ENCODE results near the gene RPL12. TPM values are rescaled to one million over a fixed set of nuclear protein-coding genes. Genes with fewer than 3 reads are reported as not detected.

Gene RPL12
- total and polyA plus RNA-seq, 9 of the 15 experiments (the other 6 are each of a cell fraction or from before 2014, with no cell fraction given), result 1,614 to 4,558 (median 2,531) TPM

- Histone ChIP-seq H4K20me1 (replicated peaks; ENCODE audit: control insufficient read depth, insufficient read depth, low read length) (0 out of 2 replicates have a peak, but pooled peaks cover 4% of the 10 kb centered on the region), H3K9me1 (ENCODE audit: control insufficient read depth, insufficient read depth, low read length) (no peaks in the 10 kb centered on the region), H3K9me3 (replicated peaks; ENCODE audit: control insufficient read depth, insufficient read depth, low read depth, low read length) (no peaks in the 10 kb centered on the region), H3K9ac (ENCODE audit: insufficient read depth in 1 of 2, low read depth in 2 of 2, low read length in 2 of 2) (no peak overlapping the region), H3K27ac (ENCODE audit: extremely low read depth, low read depth, low read length) (no peak overlapping the region), H3K27me3 (ENCODE audit: control insufficient read depth in 2 of 2, insufficient read depth in 2 of 2, low read length in 2 of 2) (no peaks in the 10 kb centered on the region), H2AFZ (ENCODE audit: low read depth, low read length) (no peak overlapping the region), H3K4me1 (replicated peaks in 1 of 2; ENCODE audit: control insufficient read depth in 2 of 2, insufficient read depth in 2 of 2, low read length in 2 of 2) (peaks cover 28 to 37% of the 10 kb centered on the region in 2 experiments), H3K79me2 (ENCODE audit: control insufficient read depth, insufficient read depth, low read length) (peaks cover 28% of the 10 kb centered on the region), H3K36me3 (ENCODE audit: control insufficient read depth, insufficient read depth, low read length) (no peaks in the 10 kb centered on the region; the same call in 2 of the 3 replicates), H3K4me2 (ENCODE audit: insufficient read depth, low read length) (no peak overlapping the region), H3K4me3 (no peak overlapping the region)
- DNase-seq (ENCODE audit: extremely low read depth in 1 of 4, low spot score in 3 of 4) (no peak), ATAC-seq (no peak), FAIRE-seq (no peak)
- ChIA-PET POLR2A (interaction anchor here (0.9 to 1.6 kb wide), 2 partner anchors 24 to 25 kb away, joined by 5 read pairs; partner anchors contain the start of gene SLC2A8), CTCF (ENCODE audit: low intra/inter-chr PET ratio) (no interaction called here)
- WGBS (ENCODE audit: insufficient coverage, low coverage, missing lambda C conversion rate), result 88% methylated on average over 6 of the region's 7 CpGs
- no peak for TF ChIP-seq GATAD2B (IDR thresholded peaks at IDR 0.05; ENCODE audit: borderline replicate concordance)
- no peak for TF ChIP-seq TAF1 (IDR thresholded peaks at IDR 0.05; ENCODE audit: control insufficient read depth, extremely low read depth, insufficient read depth, low read length, severe bottlenecking)
- TF ChIP-seq HIVEP1 (CRISPR knock-in tag; IDR thresholded peaks at IDR 0.05), result no peak
- no peak for TF ChIP-seq ZC3H4 (CRISPR knock-in tag; IDR thresholded peaks at IDR 0.05; ENCODE audit: borderline replicate concordance)
- no peak for TF ChIP-seq ZNF696 (CRISPR knock-in tag; conservative IDR thresholded peaks at IDR 0.05)
- TF ChIP-seq TAF15 (IDR thresholded peaks at IDR 0.05; ENCODE audit: low read depth, low read length), result no peak
- TF ChIP-seq ZNF133 (CRISPR knock-in tag; IDR thresholded peaks at IDR 0.05), result no peak
- no peak for TF ChIP-seq ZNF561 (CRISPR knock-in tag; conservative IDR thresholded peaks at IDR 0.05)
- no peak for TF ChIP-seq HDAC6 (IDR thresholded peaks at IDR 0.05; ENCODE audit: low read depth, low read length)
- TF ChIP-seq MLX (CRISPR knock-in tag; conservative IDR thresholded peaks at IDR 0.05), result no peak
- no peak for TF ChIP-seq HMG20A (CRISPR knock-in tag; conservative IDR thresholded peaks at IDR 0.05)
- TF ChIP-seq TRIM28 (IDR thresholded peaks at IDR 0.05), result no peak
- TF ChIP-seq, protein P1, sequence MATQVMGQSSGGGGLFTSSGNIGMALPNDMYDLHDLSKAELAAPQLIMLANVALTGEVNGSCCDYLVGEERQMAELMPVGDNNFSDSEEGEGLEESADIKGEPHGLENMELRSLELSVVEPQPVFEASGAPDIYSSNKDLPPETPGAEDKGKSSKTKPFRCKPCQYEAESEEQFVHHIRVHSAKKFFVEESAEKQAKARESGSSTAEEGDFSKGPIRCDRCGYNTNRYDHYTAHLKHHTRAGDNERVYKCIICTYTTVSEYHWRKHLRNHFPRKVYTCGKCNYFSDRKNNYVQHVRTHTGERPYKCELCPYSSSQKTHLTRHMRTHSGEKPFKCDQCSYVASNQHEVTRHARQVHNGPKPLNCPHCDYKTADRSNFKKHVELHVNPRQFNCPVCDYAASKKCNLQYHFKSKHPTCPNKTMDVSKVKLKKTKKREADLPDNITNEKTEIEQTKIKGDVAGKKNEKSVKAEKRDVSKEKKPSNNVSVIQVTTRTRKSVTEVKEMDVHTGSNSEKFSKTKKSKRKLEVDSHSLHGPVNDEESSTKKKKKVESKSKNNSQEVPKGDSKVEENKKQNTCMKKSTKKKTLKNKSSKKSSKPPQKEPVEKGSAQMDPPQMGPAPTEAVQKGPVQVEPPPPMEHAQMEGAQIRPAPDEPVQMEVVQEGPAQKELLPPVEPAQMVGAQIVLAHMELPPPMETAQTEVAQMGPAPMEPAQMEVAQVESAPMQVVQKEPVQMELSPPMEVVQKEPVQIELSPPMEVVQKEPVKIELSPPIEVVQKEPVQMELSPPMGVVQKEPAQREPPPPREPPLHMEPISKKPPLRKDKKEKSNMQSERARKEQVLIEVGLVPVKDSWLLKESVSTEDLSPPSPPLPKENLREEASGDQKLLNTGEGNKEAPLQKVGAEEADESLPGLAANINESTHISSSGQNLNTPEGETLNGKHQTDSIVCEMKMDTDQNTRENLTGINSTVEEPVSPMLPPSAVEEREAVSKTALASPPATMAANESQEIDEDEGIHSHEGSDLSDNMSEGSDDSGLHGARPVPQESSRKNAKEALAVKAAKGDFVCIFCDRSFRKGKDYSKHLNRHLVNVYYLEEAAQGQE (IDR thresholded peaks at IDR 0.05; ENCODE audit: borderline replicate concordance), result no peak
- TF ChIP-seq, protein P1 (CRISPR knock-in tag; IDR thresholded peaks at IDR 0.05; ENCODE audit: low read depth), result no peak
- TF ChIP-seq HMGN3 (IDR thresholded peaks at IDR 0.05; ENCODE audit: borderline replicate concordance, extremely low read depth, insufficient read length, low read depth, low read length), result no peak
- no peak for TF ChIP-seq LCOR (CRISPR knock-in tag; IDR thresholded peaks at IDR 0.05)
- in situ Hi-C loops (cut with MboI), result no loop called here
- no TSS peak for BruUV-seq (replicated peaks)
- intact Hi-C loops (cut with micrococcal nuclease), result loop anchor here (10.0 kb wide), 1 partner anchor 196 kb away; no protein-coding TSS in a partner anchor
Measured at GRCh38 chr9:127421057-127421456, 30.1 kb downstream of the RPL12 start.

All from K562 (cell line).